Upper lobe of left lung (tissue), 4 donors: ENCODE measurements around the gene HHIP.

Source experiments
- CTCF ChIP-seq, 6 experiments: fragments of 450-650 bp in 4 of 6; fragments of 200-600 bp in 2 of 6; sonication (generic) in 2 of 6; IDR thresholded peaks; one replicate each; pipeline ENCODE4 v1.5.1; 2016 to 2019; ENCODE audit warnings: antibody characterized with exemption in 6 of 6
- POLR2A ChIP-seq, 4 donors: fragments of 450-650 bp; IDR thresholded peaks; one replicate each; pipeline ENCODE4 v1.5.1; 2016 to 2017; ENCODE audit warnings: antibody characterized with exemption in 4 of 4, mild to moderate bottlenecking in 2 of 4

GRCh38 chr4:144748814-144749555 is 103.0 kb downstream of the HHIP start:
- TF ChIP-seq CTCF (IDR thresholded peaks at IDR 0.05), result no peak
- TF ChIP-seq POLR2A (IDR thresholded peaks at IDR 0.05), result no peak
